HG02973 (cell line): ENCODE data around the gene PEBP1.
"Not testable (repeated sequence)": the region's sequence is repeated elsewhere in the genome, so short reads cannot be mapped to it uniquely, and the experiment has no call there.

ENCODE experiments used
- ATAC-seq: cut with Tn5 transposase; IDR thresholded peaks from one replicate; pipeline ENCODE4 v1.9.1; 2021; ENCODE audit warnings: moderate library complexity; ENCODE audit not compliant: unreplicated experiment

PEBP1 gene

DNA sequence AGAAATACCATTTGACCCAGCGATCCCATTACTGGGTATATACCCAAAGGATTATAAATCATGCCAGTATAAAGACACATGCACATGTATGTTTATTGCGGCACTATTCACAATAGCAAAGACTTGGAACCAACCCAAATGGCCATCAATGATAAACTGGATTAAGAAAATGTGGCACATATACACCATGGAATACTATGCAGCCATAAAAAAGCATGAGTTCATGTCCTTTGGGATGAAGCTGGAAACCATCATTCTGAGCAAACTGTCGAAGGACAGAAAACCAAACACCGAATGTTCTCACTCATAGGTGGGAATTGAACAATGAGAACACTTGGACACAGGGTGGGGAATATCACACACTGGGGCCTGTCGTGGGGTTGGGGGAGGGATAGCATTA is 6.5 kb upstream of the PEBP1 start:
- ATAC-seq, result not testable (repeated sequence)

DNA sequence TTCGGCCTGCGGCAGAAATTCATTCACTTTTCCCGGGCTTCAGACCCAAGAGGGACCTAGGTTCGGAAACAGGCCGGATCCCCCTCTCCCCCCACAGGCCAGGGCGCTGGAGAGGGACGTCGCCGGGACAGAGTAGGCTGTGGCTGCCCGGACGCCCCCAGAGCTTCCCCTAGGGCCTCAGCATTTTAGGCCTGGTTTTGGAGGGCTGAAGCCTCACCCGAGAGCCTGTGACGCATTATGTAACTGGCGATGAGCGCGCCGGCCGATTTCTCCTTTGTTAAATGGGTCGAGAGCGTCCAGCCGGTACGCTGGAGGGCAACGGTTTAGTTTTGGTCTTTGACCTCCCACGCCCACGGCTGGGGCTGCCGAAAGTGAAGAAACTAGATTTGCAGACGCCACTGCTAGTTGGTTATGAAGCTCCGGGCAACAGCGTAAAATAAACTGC is 657 bp downstream of the PEBP1 start:
- ATAC-seq, result peak; percentile 31

DNA sequence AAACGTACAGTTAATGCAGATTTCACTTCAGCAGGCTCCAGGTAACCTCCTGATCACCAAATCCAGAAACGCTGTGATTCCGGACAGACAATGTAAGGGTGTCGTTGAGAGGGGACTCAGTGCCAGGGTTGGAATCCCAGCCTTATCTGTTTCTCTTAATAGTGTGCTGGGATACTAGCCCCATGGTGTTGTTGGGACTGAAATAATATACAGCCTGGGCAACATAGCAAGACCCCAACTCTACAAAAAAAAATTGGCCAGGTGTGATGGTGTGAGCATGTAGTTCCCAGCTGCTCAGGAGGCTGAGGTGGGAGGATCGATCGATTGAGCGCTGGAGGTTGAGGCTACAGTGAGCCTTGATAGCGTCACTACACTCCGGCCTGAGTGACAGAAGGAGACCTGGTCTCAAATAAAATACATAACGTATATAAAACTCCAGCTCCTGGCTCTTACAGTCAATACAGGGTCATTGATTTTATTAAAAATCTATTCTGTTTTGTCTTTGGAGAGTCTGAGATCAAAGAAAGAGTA is 1.3 kb downstream of the PEBP1 start:
- no peak for ATAC-seq

DNA sequence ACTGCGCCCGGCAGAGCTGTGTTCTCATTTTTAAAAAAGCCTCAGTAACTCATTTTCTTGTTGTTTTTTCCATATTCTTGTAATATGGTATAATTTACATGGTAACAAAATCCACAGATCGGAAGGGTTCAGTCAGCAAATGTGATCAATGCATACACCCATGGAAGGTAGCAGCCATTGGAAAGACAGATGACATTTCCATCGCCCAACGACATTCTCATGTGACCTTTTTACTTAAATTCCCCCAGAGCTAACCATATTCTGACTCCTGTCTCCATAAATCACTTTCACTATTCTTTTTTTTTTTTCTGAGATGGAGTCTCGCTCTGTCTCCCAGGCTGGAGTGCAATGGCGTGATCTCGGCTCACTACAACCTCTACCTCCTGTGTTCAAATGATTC is 4.9 kb downstream of the PEBP1 start:
- ATAC-seq, result no peak

DNA sequence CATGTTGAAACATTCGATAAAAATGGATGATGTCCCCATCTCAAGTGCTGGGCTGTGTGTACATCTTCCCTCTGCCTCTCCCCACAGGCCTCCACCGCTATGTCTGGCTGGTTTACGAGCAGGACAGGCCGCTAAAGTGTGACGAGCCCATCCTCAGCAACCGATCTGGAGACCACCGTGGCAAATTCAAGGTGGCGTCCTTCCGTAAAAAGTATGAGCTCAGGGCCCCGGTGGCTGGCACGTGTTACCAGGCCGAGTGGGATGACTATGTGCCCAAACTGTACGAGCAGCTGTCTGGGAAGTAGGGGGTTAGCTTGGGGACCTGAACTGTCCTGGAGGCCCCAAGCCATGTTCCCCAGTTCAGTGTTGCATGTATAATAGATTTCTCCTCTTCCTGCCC is 8.6 kb downstream of the PEBP1 start:
- no peak for ATAC-seq

DNA sequence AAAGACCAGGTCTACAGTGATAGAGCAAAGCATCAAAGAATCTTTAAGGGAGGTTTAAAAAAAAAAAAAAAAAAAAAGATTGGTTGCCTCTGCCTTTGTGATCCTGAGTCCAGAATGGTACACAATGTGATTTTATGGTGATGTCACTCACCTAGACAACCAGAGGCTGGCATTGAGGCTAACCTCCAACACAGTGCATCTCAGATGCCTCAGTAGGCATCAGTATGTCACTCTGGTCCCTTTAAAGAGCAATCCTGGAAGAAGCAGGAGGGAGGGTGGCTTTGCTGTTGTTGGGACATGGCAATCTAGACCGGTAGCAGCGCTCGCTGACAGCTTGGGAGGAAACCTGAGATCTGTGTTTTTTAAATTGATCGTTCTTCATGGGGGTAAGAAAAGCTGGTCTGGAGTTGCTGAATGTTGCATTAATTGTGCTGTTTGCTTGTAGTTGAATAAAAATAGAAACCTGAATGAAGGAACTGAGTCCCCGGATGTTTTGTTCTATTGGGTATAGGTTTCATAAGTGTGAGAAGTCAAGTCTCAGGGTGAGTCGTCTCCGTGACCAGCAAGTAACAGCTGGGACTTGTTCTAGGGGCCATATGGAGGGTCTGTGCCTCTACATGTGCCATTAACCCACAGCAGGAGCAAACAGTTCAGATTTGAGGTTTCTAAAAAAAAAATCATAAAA is 9.3 kb downstream of the PEBP1 start:
- no peak for ATAC-seq

DNA sequence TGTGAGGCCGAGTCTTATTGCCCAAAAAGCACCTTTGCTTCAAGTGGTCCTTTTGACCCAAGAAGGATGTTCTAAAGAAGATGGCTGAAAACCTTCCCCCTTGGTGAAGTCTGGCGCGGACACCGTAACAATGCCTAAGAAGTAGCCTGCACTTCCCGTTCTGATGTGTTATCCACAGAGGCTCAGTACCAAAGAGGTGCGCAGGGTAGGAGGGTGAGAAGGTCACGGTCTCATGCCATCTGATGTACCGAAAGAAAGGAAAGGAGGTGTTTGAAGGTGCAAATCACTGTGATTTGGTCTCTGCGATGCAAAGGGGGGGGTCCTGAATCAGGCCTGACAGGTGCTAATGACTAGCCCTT is 9.9 kb downstream of the PEBP1 start:
- no peak for ATAC-seq

DNA sequence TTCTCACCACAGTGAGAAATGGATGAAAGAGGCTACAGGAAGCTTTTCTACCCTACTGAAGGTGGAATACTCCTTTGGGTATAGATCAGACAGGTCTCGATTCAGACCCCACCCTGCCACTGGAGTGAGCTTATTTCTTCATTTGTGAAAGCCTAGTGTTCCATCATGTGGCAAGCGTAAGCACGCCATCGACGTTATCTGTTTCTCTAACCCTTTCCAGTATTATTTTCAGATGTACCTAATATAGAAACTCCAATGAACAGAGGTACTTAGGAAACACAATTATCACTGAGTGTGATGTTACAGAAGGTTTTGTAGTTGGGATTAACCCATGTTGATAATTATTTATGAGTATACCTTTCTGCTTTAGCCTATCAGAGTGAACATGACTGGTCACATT is 12.4 kb downstream of the PEBP1 start:
- no peak for ATAC-seq

DNA sequence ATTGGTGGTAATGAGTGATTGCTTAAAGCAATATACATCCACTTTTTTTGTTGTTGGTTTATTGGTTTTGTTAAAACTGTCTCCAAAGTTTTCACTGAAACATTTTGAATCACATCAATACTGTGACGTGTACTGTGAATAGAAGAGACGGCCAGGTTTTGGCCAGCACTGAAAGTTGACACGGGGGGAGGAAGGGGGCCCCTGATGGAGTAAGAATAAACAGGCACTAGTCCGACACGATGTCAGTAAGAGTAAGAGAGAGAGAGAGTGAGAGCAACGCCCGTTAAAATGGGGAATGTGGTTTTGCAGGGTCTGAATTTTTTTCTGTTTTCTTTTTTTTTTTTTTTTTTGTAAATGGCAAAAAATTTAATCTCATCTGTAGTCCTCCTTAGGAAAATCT is 14.7 kb downstream of the PEBP1 start:
- ATAC-seq, result no peak

DNA sequence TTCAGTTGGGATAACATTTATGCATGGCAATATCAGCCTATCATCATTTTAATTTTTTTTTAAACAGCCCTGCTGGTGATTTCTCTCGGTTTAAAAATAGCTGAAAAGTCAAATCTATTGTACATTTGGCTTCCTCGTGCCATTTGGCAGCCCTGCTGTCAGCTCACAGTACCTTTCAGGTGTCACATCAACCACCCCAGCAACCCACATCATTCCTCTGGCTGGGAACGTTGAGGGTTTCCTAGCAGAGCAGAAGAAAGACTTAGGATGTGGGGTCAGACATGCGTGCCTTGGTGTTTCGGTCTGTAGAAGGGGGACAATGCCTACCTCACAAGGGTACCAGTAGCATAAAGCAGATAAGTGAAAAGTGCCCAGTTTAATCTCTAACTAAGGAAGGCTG is 15.8 kb downstream of the PEBP1 start:
- no peak for ATAC-seq

DNA sequence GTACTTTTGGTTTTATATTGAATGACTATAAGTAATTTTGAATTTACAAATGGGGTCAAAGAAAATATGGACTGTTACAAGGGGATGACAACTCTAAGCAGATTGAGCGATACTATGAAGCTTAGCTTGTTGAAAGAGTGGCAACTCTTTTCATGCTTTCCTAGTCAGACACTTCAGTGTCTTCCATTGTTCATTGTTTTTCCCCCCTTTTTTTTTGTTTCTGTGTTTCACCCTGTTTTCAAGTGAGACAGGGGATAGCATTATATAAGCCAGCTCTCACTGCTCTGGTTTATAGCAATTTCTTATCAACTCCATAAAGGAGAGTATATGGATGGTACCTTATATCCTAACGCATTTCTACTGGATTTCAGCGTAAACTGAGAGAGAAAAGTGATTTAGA is 24.6 kb downstream of the PEBP1 start:
- ATAC-seq, result no peak

DNA sequence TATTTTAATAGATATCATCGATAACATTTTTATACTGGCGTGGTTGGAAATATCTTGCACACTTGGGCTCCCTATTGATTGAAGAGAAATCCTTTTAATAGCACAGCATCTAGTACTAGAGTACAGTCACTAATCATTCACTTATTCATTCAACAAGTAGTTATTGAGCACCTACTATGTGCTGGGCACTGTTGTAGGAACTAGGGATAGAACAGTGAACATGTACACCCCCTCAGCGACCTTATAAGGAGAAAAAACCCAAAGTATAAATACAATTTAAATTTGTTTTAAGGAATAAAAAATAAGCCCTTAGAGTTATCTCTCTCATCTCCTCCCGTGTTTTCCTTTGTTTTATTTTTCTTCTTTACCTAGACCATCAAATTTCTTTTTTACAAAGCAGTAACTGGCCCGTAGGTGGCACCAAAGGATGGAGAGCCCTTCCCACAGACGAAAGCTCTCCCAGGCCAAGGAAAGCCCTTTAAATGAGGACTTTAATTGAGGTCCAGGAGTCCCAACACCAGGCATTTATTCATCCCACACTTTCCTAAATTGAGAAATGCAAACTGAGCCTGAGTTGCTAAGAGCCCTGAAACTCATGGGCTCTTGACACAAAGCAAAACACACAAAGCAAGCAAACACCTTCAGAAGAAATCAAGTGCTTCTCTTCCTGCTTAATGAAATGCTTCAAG is 29.0 kb downstream of the PEBP1 start:
- no peak for ATAC-seq

DNA sequence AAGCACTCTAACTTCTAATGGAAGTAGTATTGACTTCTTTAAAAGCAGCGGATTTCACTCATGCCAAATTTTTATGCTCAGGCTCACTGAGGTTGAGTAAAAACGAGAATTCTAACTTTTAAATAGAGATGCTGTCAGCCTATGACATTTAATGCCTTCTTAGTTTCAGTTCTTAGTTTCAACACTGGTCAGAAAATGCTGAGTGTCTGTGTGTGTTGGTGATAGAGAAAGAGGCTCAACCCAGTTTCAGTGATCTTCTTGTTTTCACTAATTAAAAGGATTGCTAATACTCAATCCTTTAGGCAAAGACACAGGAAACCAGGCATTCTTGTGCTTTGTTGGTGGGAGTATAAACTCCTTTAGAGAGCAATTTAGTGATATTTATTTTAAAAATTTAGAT is 31.0 kb downstream of the PEBP1 start:
- ATAC-seq, result peak; percentile 99

DNA sequence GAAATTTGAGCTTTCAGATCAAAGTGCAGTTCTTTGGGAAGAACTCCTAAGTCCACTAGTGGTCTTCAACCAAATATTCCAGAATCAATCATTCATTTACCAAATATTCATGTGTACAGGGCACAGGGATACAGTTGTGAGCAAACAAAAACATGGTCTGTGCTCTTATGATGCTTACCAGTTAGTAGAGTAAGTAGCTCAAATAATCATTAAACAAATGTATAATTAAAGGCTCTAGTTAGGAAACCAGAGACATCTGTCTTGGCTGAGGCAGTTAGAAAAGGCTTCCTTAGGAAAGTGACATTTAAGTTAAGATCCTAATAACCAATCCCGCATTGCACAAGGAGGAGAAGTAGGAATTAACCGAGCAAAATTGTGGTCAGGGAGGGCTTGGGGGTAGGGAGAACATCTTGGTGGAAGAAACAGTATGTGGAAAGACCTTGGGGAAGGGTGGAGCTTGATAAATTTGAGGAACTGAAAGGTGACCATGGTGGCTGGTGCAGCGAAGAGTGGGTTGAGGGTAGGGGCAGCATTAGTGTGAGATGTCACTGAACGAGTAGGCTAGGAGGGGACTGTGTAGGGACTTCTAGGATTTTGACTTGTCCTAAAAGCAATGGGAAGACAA is 40.0 kb downstream of the PEBP1 start:
- peak; percentile 91 for ATAC-seq

DNA sequence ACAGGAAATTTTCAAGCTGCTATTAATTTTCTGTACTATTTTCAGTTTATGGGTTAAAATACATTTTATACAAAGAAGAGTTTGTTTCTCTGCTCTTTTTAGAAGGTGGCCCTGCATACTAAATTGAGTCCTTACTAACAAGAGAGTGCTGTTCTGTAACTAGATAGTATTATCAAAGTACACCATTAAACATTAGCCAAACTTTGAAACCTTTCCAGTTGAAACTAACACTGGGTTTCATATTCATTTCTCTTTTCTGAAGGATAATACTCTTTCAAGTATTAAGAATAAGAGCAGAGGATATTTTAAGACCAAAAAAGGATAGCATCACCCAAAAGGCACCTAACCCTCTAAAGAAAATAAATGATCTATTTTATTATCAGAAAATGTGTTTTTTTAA is 47.2 kb downstream of the PEBP1 start:
- peak; percentile 47 for ATAC-seq

DNA sequence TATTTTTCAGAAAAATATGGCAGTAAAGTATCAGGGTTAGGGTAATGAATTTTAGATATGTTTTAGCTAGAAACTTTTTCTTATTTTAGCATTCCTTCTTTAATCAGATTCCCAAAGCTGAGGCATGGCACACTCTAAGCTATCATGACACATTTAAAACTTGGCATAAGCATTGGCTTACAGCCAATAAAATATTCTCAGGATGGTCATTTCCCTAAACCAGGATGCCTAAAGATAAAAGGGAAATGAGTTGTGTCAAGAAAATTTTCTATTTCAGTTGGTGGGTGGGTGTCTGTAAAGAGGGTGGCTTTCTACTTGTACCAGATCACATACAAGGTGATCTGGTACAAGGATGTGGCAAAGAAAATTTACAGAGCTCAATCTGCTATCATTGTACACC is 47.8 kb downstream of the PEBP1 start:
- ATAC-seq, result no peak

DNA sequence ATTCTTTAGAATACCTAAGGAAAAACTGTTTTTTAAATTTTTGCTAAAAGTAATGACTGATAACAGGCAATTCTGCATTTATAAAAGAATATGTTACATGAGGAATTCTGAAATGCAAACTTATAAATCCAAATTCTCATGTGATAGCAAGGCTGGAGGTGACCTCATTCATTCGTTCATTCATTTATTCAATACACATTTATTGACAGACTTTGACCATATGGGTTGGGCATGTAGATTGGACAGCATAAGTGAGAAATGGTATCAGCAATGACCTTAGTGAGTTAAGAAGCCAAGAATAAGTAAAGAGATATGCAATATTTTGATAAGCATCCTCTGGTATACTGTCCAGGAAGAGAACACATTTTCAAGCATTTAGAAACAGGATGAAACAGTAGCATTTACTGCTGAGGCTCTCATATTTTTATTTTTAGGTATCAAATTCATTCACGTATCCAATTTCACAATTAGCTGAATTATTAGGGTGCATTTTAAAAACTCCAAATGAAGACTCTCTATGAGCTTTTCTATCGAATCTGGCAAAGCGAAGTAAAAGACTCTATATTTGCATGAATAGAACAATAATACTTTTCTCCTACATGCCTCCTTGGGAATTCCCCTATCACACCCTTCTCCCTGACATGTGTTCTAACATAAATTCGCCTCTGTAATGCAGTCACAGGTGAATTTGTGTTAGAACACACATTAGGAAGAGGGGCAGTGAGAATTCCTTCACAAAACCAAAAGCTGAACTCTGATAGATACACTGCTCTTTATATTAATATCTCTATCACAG is 49.9 kb downstream of the PEBP1 start:
- ATAC-seq, result no peak

DNA sequence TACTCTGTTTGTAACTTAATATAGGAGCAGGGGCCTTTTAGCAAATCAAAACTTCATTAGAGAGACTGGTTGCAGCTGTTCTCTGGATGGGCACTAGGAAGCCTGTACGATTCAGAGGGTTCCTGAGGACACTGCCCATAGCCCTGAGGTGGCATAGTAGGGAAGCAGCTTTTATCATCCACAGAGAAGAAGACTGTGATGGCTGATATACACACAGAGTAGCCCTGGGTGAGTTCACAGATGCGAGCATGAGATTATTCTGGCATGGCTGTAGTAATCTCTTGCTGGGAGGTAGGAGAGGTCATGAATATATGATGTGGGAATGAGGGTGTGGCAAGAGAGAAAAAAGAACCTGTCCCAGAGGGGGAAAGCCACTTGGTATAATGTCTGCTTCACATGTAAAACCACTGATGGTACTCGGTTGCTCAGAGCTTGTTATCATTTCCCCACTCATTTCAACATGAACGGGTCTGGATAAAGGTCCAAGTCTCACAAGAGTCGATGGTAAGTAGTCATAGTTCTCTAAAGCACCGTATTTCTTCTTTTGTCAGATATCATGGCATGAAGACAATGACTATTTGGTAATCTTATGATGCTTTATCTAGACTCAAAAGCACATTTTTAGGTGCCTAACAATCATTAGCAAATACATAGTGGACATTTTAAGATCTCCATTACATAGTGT is 52.0 kb downstream of the PEBP1 start:
- no peak for ATAC-seq

DNA sequence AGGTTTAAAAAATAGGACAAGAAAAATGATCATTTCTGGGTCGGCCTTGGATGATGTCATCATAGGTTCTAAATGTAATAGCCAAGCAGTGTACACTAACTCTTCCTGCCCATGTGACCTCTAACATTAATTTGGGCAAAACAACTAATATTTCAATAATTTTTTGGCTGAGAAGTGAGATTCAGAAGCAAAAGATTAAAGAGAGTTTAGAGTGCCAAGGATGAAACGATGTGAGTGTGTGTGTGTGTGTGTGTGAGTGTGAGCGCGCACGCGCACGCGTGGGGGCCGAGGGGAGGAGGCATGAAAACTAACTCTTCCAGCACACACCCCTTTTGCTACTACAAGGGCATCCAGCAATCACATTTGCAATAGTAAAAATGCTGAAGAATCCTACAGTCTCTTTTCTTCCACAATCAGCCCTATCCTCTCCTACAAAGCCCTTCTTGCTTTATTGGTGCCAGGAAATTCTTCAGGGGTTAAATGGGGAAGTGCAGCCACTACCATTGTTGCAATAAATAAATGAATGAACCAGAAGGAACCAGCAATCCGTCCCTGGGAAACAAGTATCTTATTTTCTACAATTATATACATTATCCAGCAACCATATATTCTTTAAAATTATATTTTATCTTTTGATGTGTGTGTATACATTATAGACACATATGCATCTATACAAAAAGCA is 52.9 kb downstream of the PEBP1 start:
- no peak for ATAC-seq

DNA sequence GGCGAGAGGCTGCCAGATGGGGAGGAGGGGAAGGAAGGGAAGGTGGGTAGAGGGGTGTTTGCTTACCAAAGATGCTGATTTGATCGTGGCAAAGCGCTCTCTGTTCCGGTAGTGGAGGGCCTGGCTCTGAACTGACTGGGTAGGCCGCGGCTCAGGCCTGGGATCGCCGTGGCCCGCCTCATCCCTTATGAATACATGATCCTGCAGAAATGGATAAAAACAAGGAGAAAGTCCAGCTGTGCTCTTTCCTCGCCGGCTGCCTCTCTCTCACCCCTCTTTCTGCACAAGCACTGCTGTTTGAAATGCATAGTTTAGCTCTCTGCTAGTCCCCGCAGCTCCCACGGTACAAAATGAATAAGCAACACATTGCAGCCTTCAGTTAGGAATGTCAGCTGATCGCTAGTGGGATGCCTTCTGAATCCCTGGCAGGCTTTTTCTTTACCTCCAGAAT is 53.8 kb downstream of the PEBP1 start:
- no peak for ATAC-seq
